OCI-LY1 (cell line): Measurements from ENCODE around the gene RBM47.

Experiments
- H2AFZ ChIP-seq: fragments of 200-600 bp; sonication (generic), shearing (Covaris generic); 2 replicates; pipeline ENCODE4 v1.6.0; 2014; ENCODE audit warnings: antibody characterized with exemption, mild to moderate bottlenecking, low read length
- H3F3A ChIP-seq: fragments of 200-600 bp; sonication (generic), shearing (Covaris generic); 2 replicates; pipeline ENCODE4 v1.6.0; 2014; ENCODE audit warnings: mild to moderate bottlenecking, antibody characterized with exemption, low read length, moderate library complexity; ENCODE audit not compliant: insufficient read depth
- H3K27ac ChIP-seq: fragments of 200-600 bp; sonication (generic); 2 replicates; pipeline ENCODE4 v1.5.1; 2014; ENCODE audit warnings: low read length, mixed run types, mild to moderate bottlenecking, low read depth; ENCODE audit not compliant: poor library complexity, severe bottlenecking
- H3K27me3 ChIP-seq: fragments of 200-600 bp; sonication (generic); 2 replicates; pipeline ENCODE4 v1.6.0; 2014; ENCODE audit warnings: antibody characterized with exemption, mild to moderate bottlenecking, low read length, moderate library complexity; ENCODE audit not compliant: insufficient read depth
- H3K36me3 ChIP-seq: fragments of 200-600 bp; sonication (generic); 2 replicates; pipeline ENCODE4 v1.6.1; 2014; ENCODE audit warnings: mild to moderate bottlenecking, antibody characterized with exemption, low read length, moderate library complexity, mixed read lengths; ENCODE audit not compliant: insufficient read depth
- H3K4me1 ChIP-seq: fragments of 200-600 bp; sonication (generic); 2 replicates; pipeline ENCODE4 v1.5.1; 2014; ENCODE audit warnings: mild to moderate bottlenecking, low read length, moderate library complexity; ENCODE audit not compliant: insufficient read depth, severe bottlenecking
- H3K4me2 ChIP-seq: fragments of 200-600 bp; sonication (generic), shearing (Covaris generic); 2 replicates; pipeline ENCODE4 v1.6.1; 2014; ENCODE audit warnings: low read length
- H3K4me3 ChIP-seq: fragments of 200-600 bp; sonication (generic); 2 replicates; pipeline ENCODE4 v1.5.1; 2014; ENCODE audit warnings: low read length, low read depth, mild to moderate bottlenecking, mixed read lengths; ENCODE audit not compliant: poor library complexity, severe bottlenecking
- H3K79me2 ChIP-seq: fragments of 200-600 bp; shearing (Covaris generic); 2 replicates; pipeline ENCODE4 v1.6.1; 2016; ENCODE audit warnings: mixed run types, low read length, mixed read lengths; ENCODE audit not compliant: insufficient read depth
- H3K9ac ChIP-seq: fragments of 200-600 bp; sonication (generic), shearing (Covaris generic); 2 replicates; pipeline ENCODE4 v1.6.1; 2014; ENCODE audit warnings: mild to moderate bottlenecking, low read length, mixed read lengths
- H3K9me2 ChIP-seq: fragments of 200-600 bp; sonication (generic), shearing (Covaris generic); 2 replicates; pipeline ENCODE4 v1.6.1; 2014; ENCODE audit warnings: low read depth, mild to moderate bottlenecking, low read length, mixed read lengths
- H3K9me3 ChIP-seq: fragments of 200-600 bp; shearing (Covaris generic); 2 replicates; pipeline ENCODE4 v1.6.1; 2014; ENCODE audit warnings: low read length, mixed read lengths
- H4K20me1 ChIP-seq: fragments of 200-600 bp; sonication (generic), shearing (Covaris generic); 2 replicates; pipeline ENCODE4 v1.6.0; 2016; ENCODE audit warnings: mild to moderate bottlenecking, low read length; ENCODE audit not compliant: insufficient read depth
- EZH2 ChIP-seq: fragments of 200-600 bp; sonication (generic), shearing (Covaris generic); IDR thresholded peaks from 2 replicates; pipeline ENCODE4 v1.8.0; 2017; ENCODE audit warnings: borderline replicate concordance, mixed run types, mild to moderate bottlenecking, antibody characterized with exemption, low read length, moderate library complexity, mixed read lengths
- TF ChIP-seq, protein P1 (sequence below): fragments of 200-600 bp; sonication (generic), shearing (Covaris generic); IDR thresholded peaks from 2 replicates; pipeline ENCODE4 v1.5.1; 2017; ENCODE audit warnings: mild to moderate bottlenecking, antibody characterized with exemption, low read length, moderate library complexity, mixed read lengths

Gene RBM47

DNA sequence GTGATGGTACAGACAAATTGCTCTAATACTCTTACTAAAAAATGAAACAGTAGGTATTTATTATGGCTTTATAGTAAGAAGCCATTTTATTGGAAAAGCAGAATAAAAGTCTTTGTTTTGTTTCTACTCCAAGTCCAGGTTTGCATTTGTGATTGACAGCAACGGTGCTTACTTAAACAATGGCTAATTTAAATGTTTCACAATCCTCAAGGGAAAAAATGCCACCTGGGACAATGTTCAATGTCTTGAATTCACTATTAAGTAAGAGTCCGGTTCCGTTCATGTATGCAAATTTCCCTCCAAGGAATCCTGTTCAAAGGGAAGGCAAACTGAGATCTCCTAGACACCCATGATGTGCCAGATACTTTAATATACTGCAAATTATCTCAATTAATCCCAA, 123.6 kb downstream of the RBM47 start:
- Histone ChIP-seq H3K79me2 (no peaks in the 10 kb centered on the region), H3K9me2 (no peaks in the 10 kb centered on the region), H4K20me1 (no peaks in the 10 kb centered on the region), H3K9me3 (no peaks in the 10 kb centered on the region), H3F3A (no peaks in the 10 kb centered on the region), H3K27me3 (no peaks in the 10 kb centered on the region), H3K9ac (no peak overlapping the region), H3K27ac (no peak overlapping the region), H2AFZ (no peak overlapping the region), H3K4me1 (peaks cover 10% of the 10 kb centered on the region), H3K36me3 (no peaks in the 10 kb centered on the region), H3K4me3 (no peak overlapping the region), H3K4me2 (no peak overlapping the region)
- TF ChIP-seq EZH2 = no peak
- TF ChIP-seq, protein P1, sequence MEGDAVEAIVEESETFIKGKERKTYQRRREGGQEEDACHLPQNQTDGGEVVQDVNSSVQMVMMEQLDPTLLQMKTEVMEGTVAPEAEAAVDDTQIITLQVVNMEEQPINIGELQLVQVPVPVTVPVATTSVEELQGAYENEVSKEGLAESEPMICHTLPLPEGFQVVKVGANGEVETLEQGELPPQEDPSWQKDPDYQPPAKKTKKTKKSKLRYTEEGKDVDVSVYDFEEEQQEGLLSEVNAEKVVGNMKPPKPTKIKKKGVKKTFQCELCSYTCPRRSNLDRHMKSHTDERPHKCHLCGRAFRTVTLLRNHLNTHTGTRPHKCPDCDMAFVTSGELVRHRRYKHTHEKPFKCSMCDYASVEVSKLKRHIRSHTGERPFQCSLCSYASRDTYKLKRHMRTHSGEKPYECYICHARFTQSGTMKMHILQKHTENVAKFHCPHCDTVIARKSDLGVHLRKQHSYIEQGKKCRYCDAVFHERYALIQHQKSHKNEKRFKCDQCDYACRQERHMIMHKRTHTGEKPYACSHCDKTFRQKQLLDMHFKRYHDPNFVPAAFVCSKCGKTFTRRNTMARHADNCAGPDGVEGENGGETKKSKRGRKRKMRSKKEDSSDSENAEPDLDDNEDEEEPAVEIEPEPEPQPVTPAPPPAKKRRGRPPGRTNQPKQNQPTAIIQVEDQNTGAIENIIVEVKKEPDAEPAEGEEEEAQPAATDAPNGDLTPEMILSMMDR = no peak

DNA sequence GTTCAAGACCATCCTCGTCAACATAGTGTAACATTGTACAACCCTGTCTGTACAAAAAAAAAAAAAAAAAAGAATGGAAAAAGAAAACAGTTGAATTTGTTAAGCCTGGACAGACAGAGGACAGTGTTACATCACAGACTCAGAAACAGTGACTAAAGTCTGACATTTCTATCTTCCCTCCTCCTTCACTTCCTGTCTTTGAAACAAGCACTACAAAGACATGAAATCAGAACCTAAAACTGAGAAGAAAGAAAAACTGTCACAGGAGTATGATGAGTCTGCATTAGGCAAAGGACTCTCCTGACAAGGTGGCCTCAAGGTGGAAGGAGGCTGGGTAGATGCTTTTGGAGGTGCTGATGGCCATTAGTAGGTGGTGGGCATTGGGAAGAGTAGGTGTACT, 126.7 kb downstream of the RBM47 start:
- TF ChIP-seq, protein P1 = no peak
- TF ChIP-seq EZH2 = no peak
- no peaks in the 10 kb centered on the region for H3K9me3 ChIP-seq
- no peaks in the 10 kb centered on the region for H3K27me3 ChIP-seq
- no peaks in the 10 kb centered on the region for H3K9me2 ChIP-seq
- H4K20me1 ChIP-seq = no peaks in the 10 kb centered on the region
- H3K4me1 ChIP-seq = peaks cover 10% of the 10 kb centered on the region
- no peak overlapping the region for H3K9ac ChIP-seq
- no peak overlapping the region for H2AFZ ChIP-seq
- H3K27ac ChIP-seq = no peak overlapping the region
- no peaks in the 10 kb centered on the region for H3K36me3 ChIP-seq
- H3K4me3 ChIP-seq = no peak overlapping the region
- no peaks in the 10 kb centered on the region for H3K79me2 ChIP-seq
- no peak overlapping the region for H3K4me2 ChIP-seq
- H3F3A ChIP-seq = no peaks in the 10 kb centered on the region

DNA sequence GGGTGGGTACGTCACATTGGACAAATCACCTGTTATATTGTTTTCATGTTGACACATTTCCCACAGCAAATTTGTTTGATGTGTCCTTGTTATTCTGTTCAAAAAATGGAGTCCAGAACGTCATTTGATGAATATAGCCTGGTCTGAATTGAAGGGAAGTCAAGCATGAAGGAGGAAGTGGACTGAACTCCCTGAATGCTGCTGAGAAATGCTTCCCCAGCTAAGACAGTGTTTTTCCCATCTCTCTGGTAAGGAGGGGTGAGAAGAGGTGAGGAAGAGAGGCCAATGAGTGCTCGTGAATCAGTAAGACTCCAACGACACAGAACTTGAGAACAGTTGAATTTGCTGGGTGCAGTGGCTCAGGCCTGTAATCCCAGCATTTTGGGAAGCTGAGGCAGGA, 127.4 kb downstream of the RBM47 start:
- Histone ChIP-seq H2AFZ (no peak overlapping the region), H3K9ac (no peak overlapping the region), H3K9me3 (no peaks in the 10 kb centered on the region), H3F3A (no peaks in the 10 kb centered on the region), H3K4me1 (peaks cover 8% of the 10 kb centered on the region), H3K4me3 (no peak overlapping the region), H3K9me2 (no peaks in the 10 kb centered on the region), H3K27ac (no peak overlapping the region), H3K4me2 (no peak overlapping the region), H4K20me1 (no peaks in the 10 kb centered on the region), H3K27me3 (no peaks in the 10 kb centered on the region), H3K36me3 (no peaks in the 10 kb centered on the region), H3K79me2 (no peaks in the 10 kb centered on the region)
- TF ChIP-seq EZH2 = no peak
- TF ChIP-seq, protein P1 = no peak
